KOPT-K1 (cell line): ENCODE results near the gene MTM1.

Experiments used
- H3K27ac ChIP-seq: fragments of 200-600 bp; sonication (generic); 2 replicates; pipeline ENCODE4 v1.5.1; 2016; ENCODE audit warnings: antibody characterized with exemption, mild to moderate bottlenecking, low read depth, low read length; ENCODE audit not compliant: poor library complexity, severe bottlenecking
- H3K36me3 ChIP-seq: fragments of 200-600 bp; sonication (generic); 2 replicates; pipeline ENCODE4 v1.5.1; 2017; ENCODE audit warnings: antibody characterized with exemption, mild to moderate bottlenecking, low read length, moderate library complexity; ENCODE audit not compliant: insufficient read depth
- H3K9me3 ChIP-seq: fragments of 200-600 bp; sonication (generic); 2 replicates; pipeline ENCODE4 v1.5.1; 2017; ENCODE audit warnings: antibody characterized with exemption, low read length, mild to moderate bottlenecking; ENCODE audit not compliant: insufficient read depth, poor library complexity, severe bottlenecking

MTM1 gene

DNA sequence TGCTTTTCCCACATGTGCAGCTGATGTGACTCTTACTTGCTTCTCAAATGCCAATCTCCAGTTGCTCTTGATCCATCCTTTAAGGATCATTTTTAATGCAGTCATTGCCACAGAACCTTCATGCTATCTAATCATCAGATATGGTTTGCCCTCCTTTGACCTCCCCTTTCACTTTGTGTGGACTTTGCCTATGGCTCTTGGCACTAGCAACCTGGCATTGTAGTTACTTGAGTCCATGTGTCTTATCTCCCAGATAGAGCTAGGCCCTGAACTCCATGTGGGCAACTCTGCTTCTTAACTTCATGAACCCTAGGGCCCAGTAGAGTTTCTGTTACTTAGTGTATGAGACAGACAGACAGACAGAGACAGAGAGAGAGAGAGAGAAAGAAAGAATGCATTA lies 41.6 kb downstream of the MTM1 start:
- Histone ChIP-seq H3K27ac (no peak overlapping the region), H3K36me3 (peaks cover 7% of the 10 kb centered on the region), H3K9me3 (no peaks in the 10 kb centered on the region)

DNA sequence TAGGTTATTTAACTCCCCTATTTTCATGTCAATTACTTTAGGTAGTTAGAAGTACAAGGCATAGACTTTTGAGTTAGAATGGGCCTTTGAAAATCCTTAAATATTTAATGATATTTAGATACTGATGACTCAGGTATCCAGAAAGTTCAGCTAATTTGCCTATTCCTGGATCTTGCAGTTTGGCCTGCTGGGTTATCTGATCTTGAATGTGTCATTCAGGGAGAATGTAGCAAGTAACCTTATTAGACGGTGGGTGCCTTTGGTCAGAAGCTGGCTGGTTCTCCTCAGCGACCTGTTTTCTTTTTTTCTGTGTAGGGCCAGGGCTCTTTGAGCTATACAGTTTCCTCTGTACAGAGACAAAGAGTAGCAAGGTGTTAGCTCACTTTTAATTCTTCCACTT lies 42.0 kb downstream of the MTM1 start:
- no peak overlapping the region for H3K27ac ChIP-seq

DNA sequence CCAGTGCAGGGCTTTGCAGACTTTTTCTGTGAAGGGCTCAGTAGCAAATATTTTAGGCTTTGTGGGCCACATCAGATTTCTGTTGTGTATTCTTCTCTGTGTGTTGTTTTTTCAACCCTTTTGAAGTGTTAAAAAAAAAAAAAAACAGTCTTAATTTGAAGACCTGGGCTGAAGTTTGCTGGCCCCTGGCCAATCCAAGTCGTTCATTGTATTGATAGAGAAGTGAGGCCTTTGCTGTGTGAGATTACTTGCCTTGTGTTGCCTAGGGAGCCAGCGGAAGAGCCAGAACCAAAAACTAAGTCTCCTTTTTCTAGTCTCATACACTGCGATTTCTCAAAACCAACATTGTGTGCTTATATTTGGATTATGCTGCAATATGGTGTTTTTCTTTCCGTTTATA lies 46.9 kb downstream of the MTM1 start:
- Histone ChIP-seq H3K36me3 (peaks cover 35% of the 10 kb centered on the region), H3K9me3 (no peaks in the 10 kb centered on the region), H3K27ac (no peak overlapping the region)

More for the DNA sequence above, 42.0 kb downstream of the MTM1 start:
- no peaks in the 10 kb centered on the region for H3K9me3 ChIP-seq
- H3K36me3 ChIP-seq, result peaks cover 8% of the 10 kb centered on the region

DNA sequence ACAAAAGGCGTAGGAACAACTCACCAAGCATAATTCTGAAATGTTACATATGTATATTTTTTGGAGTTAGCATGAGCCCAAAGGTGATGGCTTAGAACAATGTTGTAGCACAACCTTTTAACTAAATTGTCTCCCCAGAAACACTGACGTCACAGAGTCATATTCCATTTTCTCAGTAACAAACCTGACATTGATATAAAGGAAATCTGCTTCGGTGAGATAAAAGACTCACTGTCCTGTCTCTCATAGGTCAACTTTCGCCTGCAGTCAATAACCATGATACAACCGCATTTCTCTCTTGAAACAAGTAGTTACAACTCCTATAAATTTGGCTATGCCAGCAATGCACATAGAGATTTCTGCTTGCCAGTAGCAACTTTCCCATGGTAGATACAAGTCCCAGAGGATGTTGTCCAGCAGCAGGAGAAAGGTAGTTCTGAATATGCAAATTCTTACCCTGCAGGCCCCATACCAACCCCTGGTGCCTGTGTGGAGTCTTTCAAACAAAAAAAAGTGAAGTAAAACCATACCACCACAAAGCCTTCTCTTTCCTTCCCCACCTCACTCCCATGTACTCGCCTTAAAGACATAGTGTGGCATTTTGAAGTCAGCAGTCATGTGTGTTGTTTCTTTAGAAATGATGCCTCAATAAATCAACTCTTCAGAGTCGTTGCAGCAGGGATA lies 47.9 kb downstream of the MTM1 start:
- Histone ChIP-seq H3K9me3 (no peaks in the 10 kb centered on the region), H3K27ac (no peak overlapping the region), H3K36me3 (peaks cover 38% of the 10 kb centered on the region)

DNA sequence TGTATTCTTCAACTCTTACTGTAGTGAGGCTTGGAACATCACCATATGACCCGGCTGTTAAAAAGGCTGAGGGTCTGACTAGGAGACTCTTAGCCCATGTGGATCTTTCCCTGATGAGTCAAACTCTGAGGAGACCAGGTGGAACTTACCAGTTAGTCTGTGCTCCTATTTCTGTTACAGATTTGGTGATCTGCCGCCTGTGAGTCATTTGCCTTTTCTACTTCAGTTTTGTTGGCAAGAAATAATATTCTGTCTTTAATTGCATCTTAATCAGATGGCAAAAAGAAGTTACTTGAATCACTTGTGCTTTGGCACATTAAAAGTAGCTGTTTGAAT lies 48.4 kb downstream of the MTM1 start:
- H3K36me3 ChIP-seq, result peaks cover 43% of the 10 kb centered on the region
- no peak overlapping the region for H3K27ac ChIP-seq
- H3K9me3 ChIP-seq, result no peaks in the 10 kb centered on the region

DNA sequence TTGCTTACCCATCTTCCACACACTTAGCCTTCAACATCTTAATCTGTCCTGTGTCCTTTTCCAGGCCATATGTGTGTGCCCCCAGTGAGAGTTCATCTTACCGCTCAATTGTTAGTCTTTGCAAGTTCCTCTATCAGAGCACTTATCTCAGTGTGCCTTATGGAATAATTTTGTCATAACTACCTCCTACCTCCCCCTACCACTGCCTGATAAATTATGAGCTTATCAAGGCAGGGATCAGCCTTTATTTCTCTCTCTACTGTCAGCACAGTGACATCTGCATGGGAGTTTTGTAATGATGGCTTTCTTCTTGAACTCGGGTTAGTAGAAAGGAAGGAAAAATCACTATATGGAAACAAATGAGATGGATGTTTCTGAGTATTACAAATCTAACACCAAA lies 53.2 kb downstream of the MTM1 start:
- peaks cover 34% of the 10 kb centered on the region for H3K36me3 ChIP-seq
- no peak overlapping the region for H3K27ac ChIP-seq
- no peaks in the 10 kb centered on the region for H3K9me3 ChIP-seq

DNA sequence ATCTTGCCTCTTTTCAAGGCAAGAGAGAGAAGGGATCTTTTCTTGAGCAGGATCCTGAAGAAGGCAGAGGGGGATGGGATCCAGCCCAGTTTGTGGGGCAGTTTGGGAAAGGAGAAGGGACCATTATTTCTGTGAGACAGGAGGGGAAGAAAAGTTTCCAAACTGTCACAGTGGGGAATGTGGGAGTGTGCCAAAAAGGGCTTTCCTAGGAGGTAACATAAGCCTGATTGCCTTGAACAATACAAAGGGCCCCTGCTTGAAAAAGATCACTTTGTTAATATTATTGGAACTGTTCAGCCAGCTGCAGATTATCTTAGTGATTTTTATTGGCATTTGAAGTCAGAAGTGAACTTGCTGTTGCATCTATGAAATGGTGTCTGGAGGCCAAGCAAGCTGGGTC lies 55.2 kb downstream of the MTM1 start:
- peaks cover 32% of the 10 kb centered on the region for H3K36me3 ChIP-seq

DNA sequence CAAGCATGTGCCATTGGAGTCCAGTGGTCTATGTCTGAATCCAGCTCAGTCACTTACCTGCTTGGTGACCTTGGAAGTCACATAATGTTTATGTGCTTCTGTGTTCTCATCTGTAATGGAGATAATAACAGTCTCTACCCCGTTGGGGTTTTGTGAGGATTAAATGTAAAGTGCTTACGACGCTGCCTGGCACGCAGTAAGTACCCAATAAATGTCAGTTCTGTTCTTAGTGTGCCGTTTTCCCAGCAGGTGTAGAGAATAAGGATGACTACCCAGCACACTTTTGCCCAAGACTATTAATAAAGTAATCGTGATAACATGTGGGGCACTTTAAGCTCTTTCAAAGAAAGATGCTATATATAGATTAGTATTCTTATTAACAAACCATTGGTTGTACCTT lies 56.7 kb downstream of the MTM1 start:
- Histone ChIP-seq H3K9me3 (no peaks in the 10 kb centered on the region), H3K36me3 (peaks cover 32% of the 10 kb centered on the region), H3K27ac (no peak overlapping the region)

More for the DNA sequence above, 55.2 kb downstream of the MTM1 start:
- Histone ChIP-seq H3K9me3 (no peaks in the 10 kb centered on the region), H3K27ac (no peak overlapping the region)

DNA sequence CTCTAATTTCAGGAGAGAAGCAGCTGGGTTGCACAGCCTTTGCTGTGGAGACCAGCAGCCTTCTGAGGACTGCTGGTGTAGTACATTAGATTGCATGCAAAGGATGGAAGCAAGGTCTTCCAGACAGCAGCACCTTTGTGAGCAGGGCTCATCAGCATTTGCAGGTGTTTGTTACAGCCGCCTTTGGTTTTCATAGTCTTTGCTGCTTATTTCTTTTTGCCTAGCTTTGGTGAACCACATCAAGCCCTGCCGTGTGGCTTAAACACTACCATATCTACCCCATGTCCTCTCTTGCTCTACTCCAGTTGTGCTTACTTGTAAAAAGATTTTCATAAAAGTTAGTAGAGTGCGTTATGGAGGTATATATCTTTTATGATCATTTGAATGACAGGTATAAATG lies 57.5 kb downstream of the MTM1 start:
- Histone ChIP-seq H3K27ac (no peak overlapping the region), H3K9me3 (no peaks in the 10 kb centered on the region), H3K36me3 (peaks cover 36% of the 10 kb centered on the region)

DNA sequence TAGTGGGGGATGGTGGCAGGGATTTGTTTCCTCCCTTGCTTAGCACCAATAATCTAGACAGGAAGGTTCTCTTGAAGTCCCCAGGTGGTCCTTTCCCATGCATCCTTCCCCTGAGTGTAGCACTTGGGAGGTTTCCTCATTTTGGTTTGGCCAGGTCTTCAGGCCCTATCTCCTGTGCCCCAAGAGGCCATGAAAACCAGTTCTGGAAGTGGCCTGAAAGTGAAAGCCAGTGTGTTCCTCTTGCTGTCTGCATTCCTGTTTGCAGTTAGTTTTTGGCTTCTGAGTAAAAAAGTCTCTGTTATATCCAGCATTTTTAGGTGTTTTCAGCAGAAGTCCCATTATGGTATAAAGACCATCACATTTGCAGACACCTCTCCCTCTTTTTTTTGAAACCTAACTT lies 59.5 kb downstream of the MTM1 start:
- Histone ChIP-seq H3K27ac (no peak overlapping the region), H3K36me3 (peaks cover 31% of the 10 kb centered on the region), H3K9me3 (no peaks in the 10 kb centered on the region)

DNA sequence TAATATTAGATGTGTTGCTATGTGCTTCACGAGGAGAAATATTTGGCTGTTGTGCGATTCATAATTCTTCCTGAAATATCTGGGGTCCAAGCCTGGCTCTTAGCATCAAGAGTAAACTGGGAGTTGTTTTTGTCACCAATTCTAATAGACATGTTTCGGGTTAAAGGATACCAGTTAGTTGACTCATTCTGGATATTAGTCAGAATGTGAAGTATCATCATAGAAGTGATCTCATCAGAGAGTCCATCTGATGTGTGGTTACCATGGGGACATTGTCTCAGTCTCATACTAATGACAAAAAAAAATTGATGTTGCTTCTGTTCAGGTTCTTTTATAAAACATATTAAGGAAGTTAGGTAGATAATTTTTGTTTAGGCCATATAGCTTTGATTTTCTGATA lies 67.5 kb downstream of the MTM1 start:
- no peak overlapping the region for H3K27ac ChIP-seq
- H3K36me3 ChIP-seq, result peaks cover 21% of the 10 kb centered on the region; the same call in 1 of the 2 replicates
- no peaks in the 10 kb centered on the region for H3K9me3 ChIP-seq

DNA sequence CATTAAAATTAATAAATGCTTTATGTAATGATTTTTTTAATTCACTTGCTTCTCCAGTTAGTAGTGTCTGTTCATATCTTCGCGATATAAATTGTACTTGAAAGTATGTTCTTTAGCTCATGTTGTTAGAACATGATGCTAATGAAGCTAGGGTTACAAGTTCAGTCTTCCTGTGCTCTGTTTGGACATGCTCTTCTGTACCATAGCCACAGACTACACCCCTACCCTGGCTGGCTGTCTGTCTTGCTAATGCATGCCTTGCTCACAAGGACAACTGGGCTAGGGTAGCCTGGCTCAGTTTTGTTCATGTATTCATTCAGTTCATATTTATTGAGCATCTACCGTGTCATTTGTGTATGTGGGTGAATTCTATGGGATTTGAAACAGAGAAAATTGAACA lies 74.0 kb downstream of the MTM1 start:
- no peak overlapping the region for H3K27ac ChIP-seq
- H3K9me3 ChIP-seq, result no peaks in the 10 kb centered on the region
- H3K36me3 ChIP-seq, result peaks cover 46% of the 10 kb centered on the region

DNA sequence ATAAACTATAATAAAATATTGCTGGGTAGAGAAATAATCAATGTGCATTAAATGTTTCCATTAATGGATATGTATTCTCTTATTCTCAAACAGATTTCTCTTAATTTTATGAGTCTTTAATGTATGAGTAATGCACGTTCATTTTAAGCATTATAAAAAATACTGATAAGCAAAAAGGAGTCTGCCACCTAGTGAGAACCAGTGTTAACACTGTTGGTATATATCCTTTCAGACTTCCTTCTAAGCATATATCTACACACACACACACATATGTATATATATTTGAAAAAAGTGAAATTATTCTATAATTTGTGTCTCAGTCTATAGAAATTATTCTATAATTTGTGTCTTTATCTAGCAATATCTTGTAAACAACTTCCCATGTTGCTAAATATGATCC lies 74.8 kb downstream of the MTM1 start:
- Histone ChIP-seq H3K36me3 (peaks cover 49% of the 10 kb centered on the region), H3K9me3 (no peaks in the 10 kb centered on the region), H3K27ac (no peak overlapping the region)

DNA sequence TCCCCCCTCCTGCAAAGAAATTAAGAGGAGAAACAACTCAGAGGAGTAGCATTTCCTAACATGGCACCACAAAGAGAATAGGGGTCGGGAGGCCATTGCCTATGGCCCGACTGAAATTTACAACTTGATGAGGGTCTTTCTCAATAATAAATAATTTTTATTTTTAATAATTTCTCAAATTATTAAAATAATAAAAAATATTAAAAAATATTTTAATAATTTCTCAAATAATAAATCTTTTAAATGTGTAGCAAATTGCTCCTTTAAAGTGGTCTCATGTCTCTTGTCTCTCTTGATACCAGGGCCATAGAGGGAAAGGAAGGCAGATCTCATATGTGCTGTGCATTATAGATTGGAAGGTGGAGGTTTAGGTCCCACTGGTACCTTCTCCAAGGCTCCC lies 75.5 kb downstream of the MTM1 start:
- H3K9me3 ChIP-seq, result no peaks in the 10 kb centered on the region
- peaks cover 49% of the 10 kb centered on the region for H3K36me3 ChIP-seq
- no peak overlapping the region for H3K27ac ChIP-seq

DNA sequence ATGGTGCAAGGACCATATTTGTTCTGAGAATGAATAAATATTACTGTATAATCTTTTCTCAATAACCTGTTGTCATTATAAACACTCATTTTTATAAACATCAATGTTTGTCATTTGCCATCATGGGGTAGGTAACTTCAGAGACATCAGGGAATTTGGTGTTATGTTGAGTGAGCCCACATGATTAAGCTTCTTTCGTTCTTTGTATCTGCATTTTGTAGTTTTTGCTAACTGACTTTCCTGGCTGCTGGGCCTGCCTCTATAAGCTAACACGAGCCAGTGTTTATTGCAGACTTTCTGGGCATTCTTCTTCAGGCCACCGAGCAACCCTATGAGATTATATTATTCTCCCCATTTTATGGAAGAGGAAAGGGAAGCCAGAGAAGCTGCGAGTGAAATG lies 76.0 kb downstream of the MTM1 start:
- Histone ChIP-seq H3K27ac (no peak overlapping the region), H3K36me3 (peaks cover 48% of the 10 kb centered on the region), H3K9me3 (no peaks in the 10 kb centered on the region)

DNA sequence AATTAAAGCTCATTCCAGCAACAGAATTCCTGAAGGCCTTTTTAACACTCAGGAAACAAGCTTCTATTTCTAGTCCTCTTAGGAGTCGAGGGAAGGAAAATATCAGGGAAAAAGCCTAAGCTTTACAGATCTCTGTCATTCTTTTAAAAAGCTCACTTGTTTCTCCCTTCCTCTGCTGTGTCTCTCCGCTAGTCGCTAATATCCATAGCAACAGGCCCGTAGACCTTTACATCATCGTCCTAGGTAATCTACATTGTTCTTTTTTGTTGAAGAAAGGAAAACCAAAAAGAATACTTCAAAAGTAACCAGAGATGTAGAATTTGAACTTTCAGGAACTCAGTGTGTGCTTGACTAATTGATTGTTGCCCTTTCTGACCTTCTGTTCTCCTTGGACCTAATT lies 78.9 kb downstream of the MTM1 start:
- Histone ChIP-seq H3K27ac (no peak overlapping the region), H3K36me3 (peaks cover 34% of the 10 kb centered on the region), H3K9me3 (no peaks in the 10 kb centered on the region)
